ENCODE data around the gene PIKFYVE. TPM values are rescaled to one million over a fixed set of nuclear protein-coding genes. Genes with fewer than 3 reads are reported as not detected.

PIKFYVE gene
- polyA plus RNA-seq, 1 donor (not counting 4 experiments of a cell fraction or from before 2014, with no cell fraction given), result 18.4 TPM

- FAIRE-seq (no peak), DNase-seq (ENCODE audit: low read depth, low spot score) (no peak)
- no peaks in the 10 kb centered on the region for H4K20me1 ChIP-seq (ENCODE audit: control insufficient read depth, extremely low read depth, insufficient read depth, low read length)
- no peak overlapping the region for H2AFZ ChIP-seq (ENCODE audit: control insufficient read depth, low read length)
- H3K9me1 ChIP-seq (ENCODE audit: control insufficient read depth, extremely low read depth, insufficient read depth, low read length), result no peaks in the 10 kb centered on the region
- peaks cover 1% of the 10 kb centered on the region for H3K79me2 ChIP-seq (ENCODE audit: control insufficient read depth, insufficient read depth, low read length)
- no peaks in the 10 kb centered on the region for H3K4me1 ChIP-seq (ENCODE audit: control insufficient read depth, extremely low read depth, insufficient read depth, low read length)
- H3K27ac ChIP-seq (ENCODE audit: control insufficient read depth, insufficient read depth, low read length), result no peak overlapping the region
- H3K36me3 ChIP-seq (ENCODE audit: control insufficient read depth in 2 of 2, extremely low read depth in 1 of 2, insufficient read depth in 2 of 2, low read length in 2 of 2), result peaks cover 14 to 18% of the 10 kb centered on the region in 2 experiments
- H3K4me2 ChIP-seq (ENCODE audit: control insufficient read depth, extremely low read depth, insufficient read depth, low read depth, low read length), result no peak overlapping the region
- no peak overlapping the region for H3K4me3 ChIP-seq (ENCODE audit: control insufficient read depth in 2 of 3, extremely low read depth in 1 of 3, insufficient read depth in 2 of 3, low read depth in 1 of 3, low read length in 3 of 3)
- H3K9me3 ChIP-seq (ENCODE audit: control insufficient read depth, low read depth, low read length), result no peaks in the 10 kb centered on the region
- TF ChIP-seq CTCF (optimal IDR thresholded peaks at IDR 0.05 in 1 of 3, IDR thresholded peaks at IDR 0.05 in 1 of 3, conservative IDR thresholded peaks at IDR 0.05 in 1 of 3; ENCODE audit: extremely low read depth in 1 of 3, insufficient read depth in 2 of 3, low read length in 3 of 3) (no peak), EZH2 (IDR thresholded peaks at IDR 0.05; ENCODE audit: low read length) (no peak)
- no peaks in the 10 kb centered on the region for H3K27me3 ChIP-seq (ENCODE audit: control insufficient read depth, extremely low read depth, insufficient read depth, low read length)
- no peak overlapping the region for H3K9ac ChIP-seq (ENCODE audit: control insufficient read depth, extremely low read depth, insufficient read depth, low read length)
- dilution Hi-C loops (cut with MboI; ENCODE audit: extremely low pct_ligation_motif_present, low sequenced_read_pairs), result no loop called here
These were observed 14.9 kb downstream of the PIKFYVE start for GRCh38 chr2:208280933-208281332.

GRCh38 chr2:208285853-208286252 is 19.8 kb downstream of the PIKFYVE start:
- Histone ChIP-seq H3K4me3 (ENCODE audit: control insufficient read depth in 2 of 3, extremely low read depth in 1 of 3, insufficient read depth in 2 of 3, low read depth in 1 of 3, low read length in 3 of 3) (no peak overlapping the region), H3K79me2 (ENCODE audit: control insufficient read depth, insufficient read depth, low read length) (peaks cover 5% of the 10 kb centered on the region), H4K20me1 (ENCODE audit: control insufficient read depth, extremely low read depth, insufficient read depth, low read length) (no peaks in the 10 kb centered on the region), H3K9me3 (ENCODE audit: control insufficient read depth, low read depth, low read length) (no peaks in the 10 kb centered on the region), H2AFZ (ENCODE audit: control insufficient read depth, low read length) (no peak overlapping the region), H3K9me1 (ENCODE audit: control insufficient read depth, extremely low read depth, insufficient read depth, low read length) (no peaks in the 10 kb centered on the region), H3K27ac (ENCODE audit: control insufficient read depth, insufficient read depth, low read length) (no peak overlapping the region), H3K9ac (ENCODE audit: control insufficient read depth, extremely low read depth, insufficient read depth, low read length) (no peak overlapping the region), H3K36me3 (ENCODE audit: control insufficient read depth in 2 of 2, extremely low read depth in 1 of 2, insufficient read depth in 2 of 2, low read length in 2 of 2) (peaks cover 6 to 12% of the 10 kb centered on the region in 2 experiments), H3K27me3 (ENCODE audit: control insufficient read depth, extremely low read depth, insufficient read depth, low read length) (no peaks in the 10 kb centered on the region), H3K4me1 (ENCODE audit: control insufficient read depth, extremely low read depth, insufficient read depth, low read length) (no peaks in the 10 kb centered on the region), H3K4me2 (ENCODE audit: control insufficient read depth, extremely low read depth, insufficient read depth, low read depth, low read length) (no peak overlapping the region)
- DNase-seq (ENCODE audit: low read depth, low spot score) (no peak), FAIRE-seq (no peak)
- dilution Hi-C loops (cut with MboI; ENCODE audit: extremely low pct_ligation_motif_present, low sequenced_read_pairs), result no loop called here
- TF ChIP-seq CTCF (optimal IDR thresholded peaks at IDR 0.05 in 1 of 3, IDR thresholded peaks at IDR 0.05 in 1 of 3, conservative IDR thresholded peaks at IDR 0.05 in 1 of 3; ENCODE audit: extremely low read depth in 1 of 3, insufficient read depth in 2 of 3, low read length in 3 of 3) (no peak), EZH2 (IDR thresholded peaks at IDR 0.05; ENCODE audit: low read length) (no peak)
